Measurements from ENCODE around the gene MCC.

MCC gene

DNA sequence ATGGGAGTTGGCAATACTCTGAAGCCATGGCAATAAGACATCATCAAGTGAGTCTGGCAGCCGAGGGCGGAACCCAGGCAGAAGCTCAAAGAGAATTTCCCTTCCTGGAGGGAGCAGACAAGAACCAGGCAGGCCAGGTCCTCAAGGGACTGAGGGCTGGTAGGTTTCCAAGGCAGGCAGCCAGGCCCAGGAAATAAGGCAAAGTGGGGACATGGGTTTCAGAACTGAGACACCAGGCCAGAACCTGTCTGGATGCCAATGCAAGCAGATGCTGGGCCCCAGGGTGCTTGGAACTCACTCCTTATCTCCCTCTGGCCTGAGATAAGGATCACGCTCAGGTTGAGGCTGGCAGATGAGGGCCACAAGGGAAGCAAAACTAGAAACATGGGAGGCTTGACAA lies 62.3 kb downstream of the MCC start:
- Histone ChIP-seq H3K27ac (replicated peaks) (no peak overlapping the region), H3K27me3 (ENCODE audit: insufficient read depth, poor library complexity, severe bottlenecking) (no peaks in the 10 kb centered on the region), H3K4me3 (replicated peaks; ENCODE audit: insufficient read depth, low read length) (no peak overlapping the region)
- TF ChIP-seq POLR2AphosphoS5 (IDR thresholded peaks at IDR 0.05; ENCODE audit: low read depth) (no peak), SPI1 (IDR thresholded peaks at IDR 0.05; ENCODE audit: borderline replicate concordance, low read depth) (no peak), GABPA (IDR thresholded peaks at IDR 0.05; ENCODE audit: low read depth) (no peak)
- TF ChIP-seq, protein P1, sequence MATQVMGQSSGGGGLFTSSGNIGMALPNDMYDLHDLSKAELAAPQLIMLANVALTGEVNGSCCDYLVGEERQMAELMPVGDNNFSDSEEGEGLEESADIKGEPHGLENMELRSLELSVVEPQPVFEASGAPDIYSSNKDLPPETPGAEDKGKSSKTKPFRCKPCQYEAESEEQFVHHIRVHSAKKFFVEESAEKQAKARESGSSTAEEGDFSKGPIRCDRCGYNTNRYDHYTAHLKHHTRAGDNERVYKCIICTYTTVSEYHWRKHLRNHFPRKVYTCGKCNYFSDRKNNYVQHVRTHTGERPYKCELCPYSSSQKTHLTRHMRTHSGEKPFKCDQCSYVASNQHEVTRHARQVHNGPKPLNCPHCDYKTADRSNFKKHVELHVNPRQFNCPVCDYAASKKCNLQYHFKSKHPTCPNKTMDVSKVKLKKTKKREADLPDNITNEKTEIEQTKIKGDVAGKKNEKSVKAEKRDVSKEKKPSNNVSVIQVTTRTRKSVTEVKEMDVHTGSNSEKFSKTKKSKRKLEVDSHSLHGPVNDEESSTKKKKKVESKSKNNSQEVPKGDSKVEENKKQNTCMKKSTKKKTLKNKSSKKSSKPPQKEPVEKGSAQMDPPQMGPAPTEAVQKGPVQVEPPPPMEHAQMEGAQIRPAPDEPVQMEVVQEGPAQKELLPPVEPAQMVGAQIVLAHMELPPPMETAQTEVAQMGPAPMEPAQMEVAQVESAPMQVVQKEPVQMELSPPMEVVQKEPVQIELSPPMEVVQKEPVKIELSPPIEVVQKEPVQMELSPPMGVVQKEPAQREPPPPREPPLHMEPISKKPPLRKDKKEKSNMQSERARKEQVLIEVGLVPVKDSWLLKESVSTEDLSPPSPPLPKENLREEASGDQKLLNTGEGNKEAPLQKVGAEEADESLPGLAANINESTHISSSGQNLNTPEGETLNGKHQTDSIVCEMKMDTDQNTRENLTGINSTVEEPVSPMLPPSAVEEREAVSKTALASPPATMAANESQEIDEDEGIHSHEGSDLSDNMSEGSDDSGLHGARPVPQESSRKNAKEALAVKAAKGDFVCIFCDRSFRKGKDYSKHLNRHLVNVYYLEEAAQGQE (IDR thresholded peaks at IDR 0.05; ENCODE audit: insufficient replicate concordance, low read depth) = no peak
- TF ChIP-seq, protein P2, sequence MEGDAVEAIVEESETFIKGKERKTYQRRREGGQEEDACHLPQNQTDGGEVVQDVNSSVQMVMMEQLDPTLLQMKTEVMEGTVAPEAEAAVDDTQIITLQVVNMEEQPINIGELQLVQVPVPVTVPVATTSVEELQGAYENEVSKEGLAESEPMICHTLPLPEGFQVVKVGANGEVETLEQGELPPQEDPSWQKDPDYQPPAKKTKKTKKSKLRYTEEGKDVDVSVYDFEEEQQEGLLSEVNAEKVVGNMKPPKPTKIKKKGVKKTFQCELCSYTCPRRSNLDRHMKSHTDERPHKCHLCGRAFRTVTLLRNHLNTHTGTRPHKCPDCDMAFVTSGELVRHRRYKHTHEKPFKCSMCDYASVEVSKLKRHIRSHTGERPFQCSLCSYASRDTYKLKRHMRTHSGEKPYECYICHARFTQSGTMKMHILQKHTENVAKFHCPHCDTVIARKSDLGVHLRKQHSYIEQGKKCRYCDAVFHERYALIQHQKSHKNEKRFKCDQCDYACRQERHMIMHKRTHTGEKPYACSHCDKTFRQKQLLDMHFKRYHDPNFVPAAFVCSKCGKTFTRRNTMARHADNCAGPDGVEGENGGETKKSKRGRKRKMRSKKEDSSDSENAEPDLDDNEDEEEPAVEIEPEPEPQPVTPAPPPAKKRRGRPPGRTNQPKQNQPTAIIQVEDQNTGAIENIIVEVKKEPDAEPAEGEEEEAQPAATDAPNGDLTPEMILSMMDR (IDR thresholded peaks at IDR 0.05; ENCODE audit: insufficient read depth, low read length) = no peak
- no peak for DNase-seq (ENCODE audit: low read depth in 1 of 2, low spot score in 1 of 2)

DNA sequence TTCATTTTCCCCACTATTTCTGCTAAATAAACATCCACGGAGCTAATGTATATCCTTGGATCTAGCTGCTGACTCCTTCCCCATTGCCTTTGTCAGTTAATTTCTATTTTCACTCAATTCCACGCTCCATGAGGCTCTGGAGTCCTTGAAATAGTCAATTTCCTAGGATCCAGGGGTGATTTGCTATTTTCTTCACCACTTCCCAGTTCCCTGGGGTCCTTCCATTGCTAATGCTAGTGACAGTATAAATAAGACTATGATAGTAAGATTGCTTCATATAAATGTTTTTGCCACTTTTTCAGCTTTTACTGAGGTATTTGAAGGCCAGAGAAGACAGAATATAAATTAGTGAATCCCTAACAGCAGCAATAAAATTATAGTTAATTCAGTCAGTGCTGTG lies 66.6 kb downstream of the MCC start:
- no peak overlapping the region for H3K27ac ChIP-seq (replicated peaks)
- no peak overlapping the region for H3K4me3 ChIP-seq (replicated peaks; ENCODE audit: insufficient read depth, low read length)
- H3K27me3 ChIP-seq (ENCODE audit: insufficient read depth, poor library complexity, severe bottlenecking) = no peaks in the 10 kb centered on the region
- TF ChIP-seq GABPA (IDR thresholded peaks at IDR 0.05; ENCODE audit: low read depth) (no peak), SPI1 (IDR thresholded peaks at IDR 0.05; ENCODE audit: borderline replicate concordance, low read depth) (no peak), POLR2AphosphoS5 (IDR thresholded peaks at IDR 0.05; ENCODE audit: low read depth) (no peak)
- TF ChIP-seq, protein P1 (IDR thresholded peaks at IDR 0.05; ENCODE audit: insufficient replicate concordance, low read depth) = no peak
- TF ChIP-seq, protein P2 (IDR thresholded peaks at IDR 0.05; ENCODE audit: insufficient read depth, low read length) = no peak
- no peak for DNase-seq (ENCODE audit: low read depth in 1 of 2, low spot score in 1 of 2)

DNA sequence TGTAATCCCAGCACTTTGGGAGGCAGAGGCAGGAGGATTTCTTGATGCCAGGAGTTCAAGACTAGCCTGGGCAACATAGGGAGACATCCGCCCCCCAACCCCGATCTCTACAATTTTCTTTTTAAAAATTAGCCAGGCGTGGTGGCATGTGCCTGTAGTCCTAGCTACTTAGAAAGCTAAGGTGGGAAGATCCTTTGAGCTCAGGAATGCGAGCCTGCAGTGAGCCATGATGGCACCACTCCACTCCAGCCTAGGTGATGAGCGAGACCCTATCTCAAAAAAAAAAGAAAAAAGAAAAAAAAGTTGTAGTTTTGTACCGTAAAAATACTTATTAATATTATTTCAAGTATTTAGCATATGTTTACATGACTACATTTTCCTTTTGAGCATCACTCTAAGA lies 82.7 kb downstream of the MCC start:
- no peaks in the 10 kb centered on the region for H3K27me3 ChIP-seq (ENCODE audit: insufficient read depth, poor library complexity, severe bottlenecking)
- TF ChIP-seq, protein P1 (IDR thresholded peaks at IDR 0.05; ENCODE audit: insufficient replicate concordance, low read depth) = no peak
- no peak for TF ChIP-seq GABPA (IDR thresholded peaks at IDR 0.05; ENCODE audit: low read depth)
- no peak for TF ChIP-seq POLR2AphosphoS5 (IDR thresholded peaks at IDR 0.05; ENCODE audit: low read depth)
- TF ChIP-seq SPI1 (IDR thresholded peaks at IDR 0.05; ENCODE audit: borderline replicate concordance, low read depth) = no peak
- TF ChIP-seq, protein P2 (IDR thresholded peaks at IDR 0.05; ENCODE audit: insufficient read depth, low read length) = no peak
- H3K27ac ChIP-seq (replicated peaks) = no peak overlapping the region
- DNase-seq (ENCODE audit: low read depth in 1 of 2, low spot score in 1 of 2) = no peak
- H3K4me3 ChIP-seq (replicated peaks; ENCODE audit: insufficient read depth, low read length) = no peak overlapping the region
